Activated naive CD4-positive, alpha-beta T cell treated with anti-CD3 and anti-CD28 coated beads, Interleukin-2, amount 10 ng/mL, durations not matched to agents 7 days and 5 days (primary cell): ENCODE data around the gene PRDX4.
A peak's percentile ranks its signal among the peaks of the same experiment; 100 is the strongest.
"Not testable (repeated sequence)": the region's sequence is repeated elsewhere in the genome, so short reads cannot be mapped to it uniquely, and the experiment has no call there.

ENCODE experiments used
- CTCF ChIA-PET: fragments of 350-600 bp; sonication (Branson Sonifier 250); formaldehyde crosslinking; loops from one replicate; lab custom pipeline; 2021; ENCODE audit warnings: antibody characterized with exemption; lab: Charles Lee
- DNase-seq: peaks from one replicate; pipeline ENCODE4 v3.0.0-alpha.2; 2020
- H3K27ac Mint-ChIP-seq: one replicate; pipeline ENCODE4 v1.8.0; 2021; ENCODE audit warnings: mild to moderate bottlenecking, moderate library complexity, mixed read lengths
- H3K27me3 Mint-ChIP-seq: one replicate; pipeline ENCODE4 v1.8.0; 2021; ENCODE audit warnings: mild to moderate bottlenecking, mixed read lengths
- H3K36me3 Mint-ChIP-seq: one replicate; pipeline ENCODE4 v1.8.0; 2021; ENCODE audit warnings: mixed read lengths
- H3K4me1 Mint-ChIP-seq: one replicate; pipeline ENCODE4 v1.8.0; 2021; ENCODE audit warnings: mixed read lengths
- H3K4me3 Mint-ChIP-seq: one replicate; pipeline ENCODE4 v1.8.0; 2021; ENCODE audit warnings: mild to moderate bottlenecking, moderate library complexity, mixed read lengths
- H3K9me3 Mint-ChIP-seq: one replicate; pipeline ENCODE4 v1.8.0; 2021; ENCODE audit warnings: mixed read lengths

Gene PRDX4

DNA sequence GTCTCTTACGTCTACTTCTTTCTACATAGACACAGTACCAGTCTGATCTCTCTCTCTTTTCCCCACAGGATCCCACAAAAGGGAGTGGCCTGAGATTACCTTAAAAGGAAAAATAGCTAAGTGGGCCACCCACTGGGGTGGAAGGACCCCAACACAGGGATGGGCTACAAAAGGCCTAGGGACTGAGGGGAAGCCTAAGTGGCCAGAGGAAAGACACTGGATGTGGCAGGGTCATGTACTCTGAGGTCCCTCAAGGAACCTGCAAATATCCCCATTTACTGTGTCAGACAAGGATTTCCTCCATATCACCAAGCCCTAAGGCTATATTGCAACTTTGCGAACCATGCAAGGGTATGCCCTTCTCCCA lies 6.5 kb upstream of the PRDX4 start:
- DNase-seq, result no peak
- H3K4me3 Mint-ChIP-seq, result no peak overlapping the region
- no peaks in the 10 kb centered on the region for H3K9me3 Mint-ChIP-seq
- CTCF ChIA-PET, result no interaction called here
- no peaks in the 10 kb centered on the region for H3K36me3 Mint-ChIP-seq
- no peaks in the 10 kb centered on the region for H3K27me3 Mint-ChIP-seq
- no peak overlapping the region for H3K27ac Mint-ChIP-seq
- peaks cover 31% of the 10 kb centered on the region for H3K4me1 Mint-ChIP-seq

DNA sequence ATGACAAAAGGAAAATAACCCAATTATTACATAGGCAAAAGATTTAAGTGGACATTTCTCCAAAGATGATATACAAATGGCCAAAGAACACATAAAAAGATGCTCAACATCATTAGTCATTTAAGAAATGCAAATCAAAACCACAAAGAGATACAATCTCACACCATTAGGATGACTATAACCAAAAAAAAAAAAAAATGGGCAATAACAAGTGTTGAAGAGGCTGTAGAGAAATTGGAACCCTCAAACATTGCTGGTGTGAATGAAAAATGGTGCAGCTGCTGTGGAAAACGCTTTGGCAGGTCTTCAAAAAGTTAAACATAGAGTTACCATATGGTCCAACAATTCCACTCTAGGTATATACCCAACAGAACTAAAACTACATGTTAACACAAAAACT lies 5.6 kb upstream of the PRDX4 start:
- H3K4me3 Mint-ChIP-seq, result no peak overlapping the region
- H3K4me1 Mint-ChIP-seq, result peaks cover 39% of the 10 kb centered on the region
- CTCF ChIA-PET, result no interaction called here
- DNase-seq, result no peak
- no peaks in the 10 kb centered on the region for H3K36me3 Mint-ChIP-seq
- no peaks in the 10 kb centered on the region for H3K27me3 Mint-ChIP-seq
- no peak overlapping the region for H3K27ac Mint-ChIP-seq
- no peaks in the 10 kb centered on the region for H3K9me3 Mint-ChIP-seq

DNA sequence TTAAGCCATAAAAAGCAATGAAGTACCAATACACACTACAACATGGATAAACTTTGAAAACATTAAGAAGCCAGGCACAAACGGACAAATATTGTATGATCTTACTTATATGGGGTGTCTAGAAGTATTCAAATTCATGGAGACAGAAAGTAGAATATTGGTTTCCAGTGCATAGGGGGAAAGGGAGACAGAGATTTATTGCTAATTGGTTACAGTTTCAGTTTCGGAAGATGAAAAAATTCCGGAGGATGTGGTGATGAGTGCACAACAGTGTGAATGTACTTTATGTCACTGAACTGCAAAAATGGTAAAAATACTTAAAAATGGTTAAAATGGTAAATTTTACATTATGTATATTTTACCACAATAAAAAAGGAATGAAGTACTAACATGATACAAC lies 5.1 kb upstream of the PRDX4 start:
- no peak overlapping the region for H3K4me3 Mint-ChIP-seq
- H3K9me3 Mint-ChIP-seq, result no peaks in the 10 kb centered on the region
- peaks cover 41% of the 10 kb centered on the region for H3K4me1 Mint-ChIP-seq
- H3K27ac Mint-ChIP-seq, result peak overlapping the region; percentile 83
- no peaks in the 10 kb centered on the region for H3K27me3 Mint-ChIP-seq
- no peaks in the 10 kb centered on the region for H3K36me3 Mint-ChIP-seq
- CTCF ChIA-PET, result interaction anchor here (1.3 kb wide), 1 partner anchor 240 kb away, joined by 4 read pairs; no protein-coding TSS in a partner anchor
- DNase-seq, result no peak

DNA sequence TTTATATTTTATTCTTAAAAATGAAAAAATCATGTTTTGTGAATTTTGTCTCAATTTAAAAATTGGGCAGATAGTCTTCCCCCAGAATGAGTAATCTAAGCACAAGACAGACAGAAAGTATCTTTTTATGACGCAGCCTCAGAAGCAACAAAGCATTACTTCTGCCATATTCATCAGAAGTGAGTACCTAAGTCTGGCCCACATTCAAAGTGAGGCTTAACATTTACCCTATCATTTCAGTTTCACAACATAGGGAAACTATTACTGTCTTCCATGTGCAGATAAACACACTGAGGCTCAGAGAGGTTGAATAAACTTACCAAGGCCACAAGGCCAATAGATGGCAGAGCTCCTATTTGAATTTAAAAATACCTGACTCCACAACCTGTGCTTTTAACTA lies 4.4 kb upstream of the PRDX4 start:
- no peak for DNase-seq
- no peak overlapping the region for H3K4me3 Mint-ChIP-seq
- no peaks in the 10 kb centered on the region for H3K9me3 Mint-ChIP-seq
- H3K36me3 Mint-ChIP-seq, result no peaks in the 10 kb centered on the region
- peak overlapping the region; percentile 83 for H3K27ac Mint-ChIP-seq
- H3K27me3 Mint-ChIP-seq, result no peaks in the 10 kb centered on the region
- H3K4me1 Mint-ChIP-seq, result peaks cover 42% of the 10 kb centered on the region
- CTCF ChIA-PET, result interaction anchor here (1.3 kb wide), 1 partner anchor 239 kb away, joined by 4 read pairs; no protein-coding TSS in a partner anchor

DNA sequence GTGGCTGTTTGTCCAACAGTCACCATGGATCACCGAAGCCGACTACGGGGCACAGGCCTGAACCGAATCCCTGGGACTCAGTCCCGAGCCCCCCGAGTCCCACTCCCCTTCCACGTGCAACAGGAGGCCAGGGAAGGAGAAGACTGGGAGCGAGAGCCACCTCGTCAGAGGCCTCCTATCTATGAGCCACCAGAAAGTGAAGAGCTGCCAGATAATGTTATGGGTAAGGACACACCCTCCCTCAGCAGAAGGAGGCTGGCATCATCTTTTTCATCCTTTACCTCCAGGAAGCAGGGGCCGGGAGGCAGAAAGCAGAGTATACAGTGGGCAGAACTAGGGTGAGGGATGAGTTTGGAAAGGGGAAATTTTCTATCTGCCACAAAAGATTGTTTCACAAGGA lies 2.8 kb upstream of the PRDX4 start:
- Mint-ChIP-seq H3K9me3 (no peaks in the 10 kb centered on the region), H3K4me1 (peaks cover 52% of the 10 kb centered on the region), H3K4me3 (no peak overlapping the region), H3K27ac (no peak overlapping the region), H3K36me3 (no peaks in the 10 kb centered on the region), H3K27me3 (no peaks in the 10 kb centered on the region)
- no peak for DNase-seq
- CTCF ChIA-PET, result no interaction called here

DNA sequence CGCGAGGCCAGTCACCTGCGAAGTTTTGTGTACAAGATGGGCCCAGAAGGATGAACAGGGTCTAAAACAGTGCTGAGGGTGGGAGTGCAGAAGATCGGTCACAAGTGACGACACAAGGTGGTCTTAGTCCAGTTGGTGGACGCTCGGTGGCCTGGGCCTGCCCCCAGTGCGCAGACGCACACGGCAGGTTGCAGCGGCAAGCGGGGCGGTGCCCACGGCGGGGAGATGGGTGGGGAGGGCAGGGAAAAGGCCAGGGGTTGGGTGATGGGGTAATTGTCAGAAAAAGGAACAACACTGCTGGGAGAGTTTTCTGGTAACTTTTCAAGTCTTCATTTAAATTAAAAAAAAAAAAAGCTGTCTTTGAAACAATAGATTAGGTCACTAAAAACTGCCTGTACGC lies 1.0 kb upstream of the PRDX4 start:
- Mint-ChIP-seq H3K27ac (peak overlapping the region; percentile 90), H3K4me3 (peak overlapping the region; percentile 80), H3K36me3 (peaks cover under 1% of the 10 kb centered on the region), H3K4me1 (peaks cover 45% of the 10 kb centered on the region), H3K9me3 (no peaks in the 10 kb centered on the region), H3K27me3 (no peaks in the 10 kb centered on the region)
- no peak for DNase-seq
- CTCF ChIA-PET, result no interaction called here

DNA sequence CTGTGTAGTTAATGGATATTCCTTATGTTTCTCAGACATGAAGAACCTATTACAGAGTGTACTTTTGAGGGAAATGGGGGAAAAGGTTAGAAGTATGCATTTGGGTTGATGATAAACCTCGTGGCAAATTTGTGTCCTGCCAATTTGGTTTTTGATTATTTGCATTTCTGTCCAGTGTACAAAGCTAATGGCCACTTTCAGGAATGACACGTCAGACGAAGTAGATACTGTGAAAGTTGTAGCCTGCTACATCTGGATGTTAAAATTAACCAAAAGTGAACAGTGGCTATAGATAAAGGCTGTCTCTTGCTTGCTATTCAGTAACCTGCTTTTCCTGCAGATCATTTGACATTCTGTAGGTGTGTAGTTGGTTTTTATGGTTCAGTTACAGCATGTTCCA lies 1.0 kb downstream of the PRDX4 start:
- peak overlapping the region; percentile 80 for H3K4me3 Mint-ChIP-seq
- no peaks in the 10 kb centered on the region for H3K9me3 Mint-ChIP-seq
- H3K27me3 Mint-ChIP-seq, result no peaks in the 10 kb centered on the region
- H3K4me1 Mint-ChIP-seq, result peaks cover 26% of the 10 kb centered on the region
- CTCF ChIA-PET, result no interaction called here
- peaks cover 10% of the 10 kb centered on the region for H3K36me3 Mint-ChIP-seq
- peak overlapping the region; percentile 90 for H3K27ac Mint-ChIP-seq
- DNase-seq, result no peak

DNA sequence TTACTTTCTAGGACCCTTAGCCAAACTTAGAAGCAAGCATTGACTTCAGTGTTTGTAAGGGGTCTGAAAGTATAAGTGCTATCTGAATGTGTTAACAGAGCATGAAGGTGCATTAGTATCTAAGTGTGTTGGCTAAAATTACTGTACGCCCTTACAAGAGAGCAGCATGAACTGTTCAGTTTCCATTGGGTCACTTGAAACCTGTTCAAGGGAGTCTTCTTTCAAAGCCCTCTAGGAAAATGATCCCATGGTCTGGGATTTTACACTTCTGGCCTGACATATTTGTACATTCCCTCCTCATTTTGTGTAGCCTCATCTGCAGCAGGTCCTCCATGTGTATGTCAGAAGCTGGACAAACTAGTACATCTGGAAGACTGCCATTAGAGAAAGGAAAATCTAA lies 3.2 kb downstream of the PRDX4 start:
- no peaks in the 10 kb centered on the region for H3K9me3 Mint-ChIP-seq
- H3K36me3 Mint-ChIP-seq, result peaks cover 15% of the 10 kb centered on the region
- H3K27me3 Mint-ChIP-seq, result no peaks in the 10 kb centered on the region
- H3K4me1 Mint-ChIP-seq, result peaks cover 26% of the 10 kb centered on the region
- CTCF ChIA-PET, result no interaction called here
- no peak overlapping the region for H3K4me3 Mint-ChIP-seq
- DNase-seq, result no peak
- no peak overlapping the region for H3K27ac Mint-ChIP-seq

DNA sequence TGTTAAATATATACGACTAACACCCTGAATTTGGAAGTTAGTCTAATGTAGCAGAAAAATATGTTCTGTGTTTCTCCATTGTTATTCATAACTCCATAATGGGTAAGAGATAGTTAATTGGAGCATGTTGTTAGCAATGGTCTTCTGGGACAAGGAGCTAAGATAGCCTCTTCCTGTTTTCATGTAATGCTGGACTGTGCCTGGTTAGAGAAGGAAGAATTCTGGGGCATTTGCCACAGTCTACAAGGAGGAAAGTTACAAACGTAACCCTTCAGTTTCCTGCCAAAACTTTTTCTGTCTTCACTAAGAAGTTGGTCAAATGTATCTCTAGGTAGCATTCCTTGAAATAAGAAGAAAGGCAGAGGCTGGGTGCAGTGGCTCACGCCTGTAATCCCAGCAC lies 5.8 kb downstream of the PRDX4 start:
- Mint-ChIP-seq H3K27ac (no peak overlapping the region), H3K4me3 (no peak overlapping the region)
- CTCF ChIA-PET, result no interaction called here

DNA sequence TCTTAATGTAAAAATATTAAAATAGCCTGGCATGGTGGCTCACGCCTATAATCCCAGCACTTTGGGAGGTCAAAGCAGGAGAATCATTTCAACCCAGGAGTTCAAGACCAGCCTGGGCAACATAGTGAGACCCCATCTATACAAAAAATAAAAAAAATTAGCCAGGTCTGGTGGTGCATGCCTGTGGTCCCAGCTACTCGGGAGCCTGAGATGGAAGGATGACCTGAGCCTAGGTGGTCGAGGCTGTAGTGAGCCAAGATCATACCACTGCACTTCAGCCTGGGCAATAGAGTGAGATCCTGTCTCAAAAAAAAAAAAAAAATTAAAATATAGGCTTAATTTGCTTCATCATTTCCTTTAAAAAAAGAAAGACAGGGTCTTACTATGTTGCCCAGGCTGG lies 9.2 kb downstream of the PRDX4 start:
- H3K27me3 Mint-ChIP-seq, result not testable (repeated sequence)

More for the DNA sequence above, 5.8 kb downstream of the PRDX4 start:
- H3K36me3 Mint-ChIP-seq, result peaks cover 23% of the 10 kb centered on the region
- no peaks in the 10 kb centered on the region for H3K27me3 Mint-ChIP-seq
- no peak for DNase-seq
- peaks cover 21% of the 10 kb centered on the region for H3K4me1 Mint-ChIP-seq
- H3K9me3 Mint-ChIP-seq, result no peaks in the 10 kb centered on the region

DNA sequence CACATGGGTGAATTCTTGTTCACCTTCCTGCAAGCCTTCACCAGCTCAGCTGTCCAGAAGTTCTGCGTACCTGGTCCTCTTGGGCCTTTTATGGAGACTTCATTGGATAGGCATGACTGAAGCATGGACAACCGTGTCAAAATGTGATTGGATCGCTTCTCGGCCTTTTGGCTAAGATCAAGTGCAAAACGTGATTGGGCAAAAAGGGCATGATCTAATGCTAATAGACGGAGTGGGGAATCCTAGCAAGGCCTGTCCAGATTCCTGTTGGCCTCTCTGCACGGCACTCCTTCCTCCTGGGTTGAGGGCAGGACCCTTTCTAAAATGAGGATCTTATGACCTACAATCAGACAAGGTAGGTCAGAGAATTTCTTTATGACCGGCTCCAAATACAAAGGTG lies 24.9 kb downstream of the PRDX4 start:
- H3K4me1 Mint-ChIP-seq, result no peaks in the 10 kb centered on the region
- H3K27ac Mint-ChIP-seq, result no peak overlapping the region
- H3K9me3 Mint-ChIP-seq, result no peaks in the 10 kb centered on the region
- DNase-seq, result no peak
- H3K4me3 Mint-ChIP-seq, result no peak overlapping the region
- CTCF ChIA-PET, result interaction anchor here (0.9 to 6.3 kb wide), 3 partner anchors 91 to 210 kb away, joined by 3 to 69 read pairs (median 3); partner anchors contain the start of gene SAT1
- no peaks in the 10 kb centered on the region for H3K27me3 Mint-ChIP-seq
- no peaks in the 10 kb centered on the region for H3K36me3 Mint-ChIP-seq

More for the DNA sequence above, 9.2 kb downstream of the PRDX4 start:
- Mint-ChIP-seq H3K36me3 (peaks cover 22% of the 10 kb centered on the region), H3K4me1 (peaks cover 13% of the 10 kb centered on the region)
- not testable (repeated sequence) for DNase-seq, H3K27ac Mint-ChIP-seq, H3K4me3 Mint-ChIP-seq, H3K9me3 Mint-ChIP-seq
- CTCF ChIA-PET, result interaction anchor here (0.6 kb wide), 1 partner anchor 13 kb away, joined by 4 read pairs; no protein-coding TSS in a partner anchor

DNA sequence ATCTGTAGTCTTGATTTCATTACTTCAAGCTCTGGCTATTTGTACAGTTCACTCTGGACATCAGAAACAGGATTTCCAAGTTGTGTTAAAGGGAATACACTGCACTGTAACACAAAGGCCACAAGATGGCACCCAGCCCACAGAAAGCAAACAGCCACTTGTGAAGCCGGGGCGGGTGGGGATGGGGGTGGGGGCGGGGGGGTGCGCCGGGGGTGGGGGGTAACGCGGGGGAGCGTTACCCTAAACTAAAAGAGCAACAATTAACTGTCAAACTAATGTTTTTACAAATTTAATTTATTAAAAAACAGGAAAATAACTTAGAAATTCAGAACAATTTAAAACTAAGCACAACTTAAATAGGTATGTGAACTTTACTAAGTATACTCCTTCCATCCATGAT lies 27.3 kb downstream of the PRDX4 start:
- peak; percentile 57 for DNase-seq
- H3K9me3 Mint-ChIP-seq, result no peaks in the 10 kb centered on the region
- no peak overlapping the region for H3K4me3 Mint-ChIP-seq
- H3K36me3 Mint-ChIP-seq, result no peaks in the 10 kb centered on the region
- H3K27me3 Mint-ChIP-seq, result no peaks in the 10 kb centered on the region
- CTCF ChIA-PET, result interaction anchor here (6.3 kb wide), 1 partner anchor 208 kb away, joined by 69 read pairs; no protein-coding TSS in a partner anchor
- peaks cover 2% of the 10 kb centered on the region for H3K4me1 Mint-ChIP-seq
- H3K27ac Mint-ChIP-seq, result no peak overlapping the region

DNA sequence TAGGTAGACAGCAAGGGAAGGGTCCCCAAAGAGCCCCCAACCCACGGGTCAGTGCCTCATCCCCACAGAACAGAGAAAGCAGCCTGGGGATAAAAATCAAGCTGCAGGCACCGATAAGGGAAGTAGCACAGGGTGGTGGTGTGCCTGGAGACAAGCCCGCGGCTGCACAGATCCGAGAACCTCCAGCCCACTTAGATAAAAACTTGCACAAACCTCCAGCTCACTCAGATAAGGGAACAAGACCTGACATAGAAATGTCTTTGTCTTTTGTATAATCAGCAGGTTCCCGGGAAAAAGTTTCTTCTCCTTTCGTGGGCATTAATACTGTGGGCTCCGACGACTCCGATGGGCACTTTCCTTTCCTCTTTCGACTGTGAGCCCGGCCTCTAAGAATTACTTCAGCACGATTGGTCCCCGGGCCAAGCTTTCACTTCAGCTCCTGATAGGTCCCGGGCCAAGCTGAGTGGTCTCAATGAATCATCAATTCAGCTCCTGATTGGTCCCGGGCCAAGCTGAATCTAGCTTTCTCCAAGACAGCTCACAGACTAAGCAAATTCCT lies 32.4 kb downstream of the PRDX4 start:
- no peaks in the 10 kb centered on the region for H3K27me3 Mint-ChIP-seq
- DNase-seq, result peak; percentile 21
- H3K36me3 Mint-ChIP-seq, result peaks cover 8% of the 10 kb centered on the region
- no peak overlapping the region for H3K4me3 Mint-ChIP-seq
- H3K4me1 Mint-ChIP-seq, result peaks cover 6% of the 10 kb centered on the region
- H3K27ac Mint-ChIP-seq, result no peak overlapping the region
- no peaks in the 10 kb centered on the region for H3K9me3 Mint-ChIP-seq
- CTCF ChIA-PET, result interaction anchor here (2.0 kb wide), 1 partner anchor 202 kb away, joined by 19 read pairs; no protein-coding TSS in a partner anchor

DNA sequence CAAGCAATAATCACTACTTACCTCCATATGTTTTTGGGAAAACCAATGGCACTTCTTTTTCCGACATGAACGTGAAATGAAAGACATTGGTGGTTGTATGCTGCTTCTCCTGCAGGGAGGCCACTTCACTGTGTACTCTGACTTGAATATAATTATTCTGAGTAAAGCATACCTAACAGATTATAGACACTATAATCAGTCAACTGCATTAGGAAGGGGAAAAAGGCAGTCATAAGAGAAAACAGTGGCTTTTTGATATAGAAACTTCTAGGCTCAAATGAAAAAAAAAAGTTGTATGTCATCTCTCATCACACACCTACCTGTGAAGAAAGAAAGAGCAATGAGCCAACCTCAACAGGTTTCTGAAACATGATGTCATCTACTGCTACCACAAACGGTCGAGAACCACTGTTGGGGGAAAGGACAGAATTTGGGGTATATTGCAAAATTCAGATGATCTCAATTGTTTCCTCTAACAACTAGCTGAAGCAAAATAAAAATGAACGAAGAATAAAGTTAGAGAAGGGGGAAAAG lies 37.4 kb downstream of the PRDX4 start:
- H3K4me1 Mint-ChIP-seq, result peaks cover 2% of the 10 kb centered on the region
- peaks cover 14% of the 10 kb centered on the region for H3K36me3 Mint-ChIP-seq
- no peak overlapping the region for H3K4me3 Mint-ChIP-seq
- H3K9me3 Mint-ChIP-seq, result no peaks in the 10 kb centered on the region
- DNase-seq, result no peak
- CTCF ChIA-PET, result no interaction called here
- no peaks in the 10 kb centered on the region for H3K27me3 Mint-ChIP-seq
- no peak overlapping the region for H3K27ac Mint-ChIP-seq

DNA sequence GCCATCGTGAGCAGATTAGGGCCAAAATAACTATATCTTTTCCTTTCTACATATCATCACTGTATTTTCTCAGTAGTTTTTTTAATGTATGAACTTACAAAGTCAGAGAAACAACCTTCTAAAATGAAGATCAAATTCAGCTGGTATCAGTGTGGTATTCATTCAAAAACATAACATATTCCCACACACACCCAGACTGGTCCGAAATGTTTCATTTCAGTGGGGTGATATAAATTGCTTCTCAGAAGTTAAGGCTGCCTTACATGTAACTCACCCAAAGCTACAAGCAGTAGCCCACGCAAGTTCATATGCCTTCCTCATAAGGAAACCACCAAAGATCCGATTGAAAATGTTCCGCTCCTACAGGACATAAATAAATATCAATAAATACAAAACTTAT lies 37.9 kb downstream of the PRDX4 start:
- no peaks in the 10 kb centered on the region for H3K4me1 Mint-ChIP-seq
- no peaks in the 10 kb centered on the region for H3K9me3 Mint-ChIP-seq
- H3K4me3 Mint-ChIP-seq, result no peak overlapping the region
- no peak for DNase-seq
- peaks cover 14% of the 10 kb centered on the region for H3K36me3 Mint-ChIP-seq
- CTCF ChIA-PET, result no interaction called here
- H3K27me3 Mint-ChIP-seq, result no peaks in the 10 kb centered on the region
- no peak overlapping the region for H3K27ac Mint-ChIP-seq
